Measurements from ENCODE around the gene MZF1.

Gene MZF1

DNA sequence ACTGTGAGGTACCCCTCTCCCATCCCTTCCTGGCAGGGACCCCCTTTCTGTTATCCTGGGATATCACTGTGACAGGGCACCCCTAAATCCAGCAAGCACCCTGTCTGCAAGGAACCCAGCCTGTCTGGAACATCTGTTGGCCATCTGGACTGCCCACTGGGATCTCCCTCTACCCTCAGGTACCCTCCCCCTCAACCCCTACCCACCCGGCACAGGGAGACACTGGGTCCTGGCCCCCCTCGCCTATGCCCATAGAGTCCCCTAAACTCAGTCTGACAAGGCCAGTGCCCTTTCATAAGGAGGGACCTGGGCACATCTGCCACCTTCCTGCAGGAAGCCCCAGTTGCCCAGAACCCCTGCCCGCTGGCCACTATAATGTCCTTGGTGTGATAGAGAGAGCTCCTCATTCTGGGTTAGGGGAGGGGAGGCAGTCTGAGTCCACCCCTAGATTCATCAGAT is 58.5 kb downstream of the MZF1 start:
- peak overlapping the region; percentile 91 for H3K27ac ChIP-seq
- TF ChIP-seq, protein P1, sequence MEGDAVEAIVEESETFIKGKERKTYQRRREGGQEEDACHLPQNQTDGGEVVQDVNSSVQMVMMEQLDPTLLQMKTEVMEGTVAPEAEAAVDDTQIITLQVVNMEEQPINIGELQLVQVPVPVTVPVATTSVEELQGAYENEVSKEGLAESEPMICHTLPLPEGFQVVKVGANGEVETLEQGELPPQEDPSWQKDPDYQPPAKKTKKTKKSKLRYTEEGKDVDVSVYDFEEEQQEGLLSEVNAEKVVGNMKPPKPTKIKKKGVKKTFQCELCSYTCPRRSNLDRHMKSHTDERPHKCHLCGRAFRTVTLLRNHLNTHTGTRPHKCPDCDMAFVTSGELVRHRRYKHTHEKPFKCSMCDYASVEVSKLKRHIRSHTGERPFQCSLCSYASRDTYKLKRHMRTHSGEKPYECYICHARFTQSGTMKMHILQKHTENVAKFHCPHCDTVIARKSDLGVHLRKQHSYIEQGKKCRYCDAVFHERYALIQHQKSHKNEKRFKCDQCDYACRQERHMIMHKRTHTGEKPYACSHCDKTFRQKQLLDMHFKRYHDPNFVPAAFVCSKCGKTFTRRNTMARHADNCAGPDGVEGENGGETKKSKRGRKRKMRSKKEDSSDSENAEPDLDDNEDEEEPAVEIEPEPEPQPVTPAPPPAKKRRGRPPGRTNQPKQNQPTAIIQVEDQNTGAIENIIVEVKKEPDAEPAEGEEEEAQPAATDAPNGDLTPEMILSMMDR (conservative IDR thresholded peaks at IDR 0.05): no peak

DNA sequence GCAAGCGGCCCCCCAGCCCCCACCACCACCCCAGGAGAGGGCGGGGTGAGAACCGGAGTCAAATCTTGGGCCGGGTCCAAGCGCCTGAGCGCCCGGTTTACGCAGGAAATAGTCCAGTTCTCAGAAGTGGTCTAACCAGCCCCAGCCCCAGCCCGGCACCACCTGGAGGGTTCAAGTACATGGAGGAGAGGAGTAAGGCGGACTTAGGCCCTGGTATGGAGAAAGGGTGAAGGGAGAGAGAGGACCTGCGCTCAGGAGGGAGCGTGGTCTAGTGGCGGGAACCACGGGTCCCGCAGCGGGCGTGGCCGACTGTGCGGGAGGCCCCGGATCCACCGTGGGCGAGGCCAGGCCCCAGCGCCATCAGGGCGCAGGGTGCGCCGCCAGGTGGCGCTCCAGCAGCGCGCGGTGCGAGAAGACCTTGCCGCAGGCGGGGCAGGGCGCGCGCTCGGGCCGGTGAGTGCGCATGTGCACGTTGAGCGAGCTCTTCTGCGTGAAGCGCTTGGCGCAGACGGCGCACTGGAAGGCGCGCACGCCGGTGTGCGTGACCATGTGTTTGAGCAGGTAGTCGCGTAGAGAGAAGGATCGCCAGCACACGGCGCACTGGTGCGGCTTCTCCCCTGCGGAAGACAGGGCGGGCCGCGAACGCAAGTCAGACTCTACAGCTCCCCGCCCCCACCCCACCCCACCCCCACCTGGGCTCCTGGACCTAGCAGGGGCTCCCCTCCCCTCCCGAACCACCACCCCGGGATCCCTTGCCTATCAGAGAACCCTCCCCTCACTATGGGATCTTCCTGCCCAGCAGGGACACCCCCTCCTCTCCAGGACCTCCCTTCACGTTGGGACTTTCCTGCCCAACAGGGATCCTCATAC is 59.2 kb downstream of the MZF1 start:
- TF ChIP-seq, protein P1 (conservative IDR thresholded peaks at IDR 0.05): peak; percentile 99
- H3K27ac ChIP-seq: peak overlapping the region; percentile 91

DNA sequence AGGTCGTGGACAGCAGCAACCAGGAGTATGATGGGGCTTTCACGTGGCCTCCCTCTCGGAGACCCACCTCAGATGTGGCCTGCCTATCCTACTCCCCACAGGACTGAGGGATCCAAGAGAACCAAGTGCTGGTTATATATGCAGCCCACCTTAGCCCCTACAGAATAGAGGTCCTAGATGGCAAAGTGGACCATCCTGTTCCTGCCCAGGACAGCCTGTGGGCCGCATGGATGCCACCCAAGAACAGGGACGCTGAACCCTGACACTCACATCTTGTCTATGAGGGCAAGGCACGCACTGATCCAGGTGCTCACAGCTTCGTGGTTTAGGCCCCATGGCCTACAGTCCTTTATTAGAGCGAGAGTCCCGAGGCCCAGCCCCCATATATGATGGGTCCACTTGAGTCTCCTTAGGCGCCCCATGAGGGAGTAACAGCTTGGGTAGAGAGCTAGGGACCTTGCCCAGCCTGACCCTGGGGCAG is 59.9 kb downstream of the MZF1 start:
- peak overlapping the region; percentile 91 for H3K27ac ChIP-seq

More for the DNA sequence above, 59.9 kb downstream of the MZF1 start:
- TF ChIP-seq, protein P1 (conservative IDR thresholded peaks at IDR 0.05): no peak
